NCI-H2107 treated with DMSO at 0.1 percent for 48 hours (cell line): ENCODE data around the gene MEIG1.
"Not testable (repeated sequence)": the region's sequence is repeated elsewhere in the genome, so short reads cannot be mapped to it uniquely, and the experiment has no call there.

ENCODE experiments used
- DNase-seq: peaks from one replicate; lab custom pipeline; 2025; ENCODE audit not compliant: unreplicated experiment; lab: John Stamatoyannopoulos, UW

MEIG1 gene, protein sequence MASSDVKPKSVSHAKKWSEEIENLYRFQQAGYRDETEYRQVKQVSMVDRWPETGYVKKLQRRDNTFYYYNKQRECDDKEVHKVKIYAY

DNA sequence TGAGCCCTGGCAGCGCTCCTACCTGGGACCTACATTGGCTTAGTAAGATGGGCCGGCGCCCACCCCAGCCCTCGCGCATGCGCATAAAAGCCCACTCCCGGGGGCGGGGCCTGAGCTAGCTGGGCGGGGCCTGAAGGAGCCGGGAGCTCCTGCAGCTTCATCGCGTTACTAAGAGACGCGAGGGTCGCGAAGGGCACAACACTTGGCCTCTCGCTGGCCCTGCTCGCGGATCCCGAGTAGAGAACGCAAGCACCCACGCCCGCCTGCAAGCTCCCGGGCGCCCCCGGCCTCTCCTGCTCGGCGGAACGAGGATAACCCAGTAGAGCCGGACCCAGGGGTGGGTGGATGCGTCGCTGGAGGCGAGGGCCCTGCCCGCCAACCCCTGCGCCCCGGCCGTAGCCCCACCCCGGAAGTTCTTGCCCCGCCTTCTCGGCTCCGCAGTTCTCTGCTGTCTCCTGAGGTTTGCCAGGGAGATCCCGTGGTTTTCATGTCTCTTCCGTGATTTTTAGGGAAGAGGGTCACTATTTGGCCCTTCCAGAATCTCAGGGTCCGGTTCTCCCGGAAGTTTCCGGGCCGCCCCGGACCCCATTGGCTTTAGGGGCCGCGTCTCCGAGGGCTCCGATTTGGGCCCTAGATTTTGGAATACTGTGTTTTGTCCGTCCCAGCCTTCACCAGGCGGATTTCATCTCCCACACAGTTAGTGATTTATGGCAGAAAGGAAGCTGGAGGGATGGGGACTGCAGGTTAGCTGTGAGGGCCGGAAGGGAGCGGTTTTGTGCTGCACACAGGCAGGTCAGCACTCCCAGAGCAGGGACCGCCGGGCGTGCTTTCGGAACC lies at the start of gene MEIG1:
Gene MEIG1 (plus strand): TSS at position 168 of the 837 bp plus-strand sequence. CDS start 7,081 bp downstream, outside the sequence.
- DNase-seq, result peak; percentile 83

DNA sequence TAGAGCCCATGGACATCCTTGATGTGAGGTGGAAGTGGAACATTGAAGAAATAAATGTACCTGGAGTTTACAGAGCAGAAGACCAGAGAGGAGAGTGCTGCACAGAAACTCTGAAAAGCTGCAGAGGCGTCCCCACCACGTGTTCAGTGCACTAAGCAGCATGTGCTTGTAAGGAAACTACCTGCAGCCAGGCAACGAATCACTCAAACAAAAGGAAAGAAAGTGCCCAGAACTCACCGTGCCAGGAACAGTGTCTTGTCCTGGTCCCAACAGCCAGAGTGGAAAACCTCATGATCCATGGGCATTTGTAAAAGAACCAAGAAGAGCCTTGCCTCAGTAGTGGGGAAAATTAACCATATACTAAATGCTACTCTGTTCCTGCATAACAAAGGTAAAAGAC lies 48.2 kb upstream of the MEIG1 start:
- DNase-seq, result no peak

DNA sequence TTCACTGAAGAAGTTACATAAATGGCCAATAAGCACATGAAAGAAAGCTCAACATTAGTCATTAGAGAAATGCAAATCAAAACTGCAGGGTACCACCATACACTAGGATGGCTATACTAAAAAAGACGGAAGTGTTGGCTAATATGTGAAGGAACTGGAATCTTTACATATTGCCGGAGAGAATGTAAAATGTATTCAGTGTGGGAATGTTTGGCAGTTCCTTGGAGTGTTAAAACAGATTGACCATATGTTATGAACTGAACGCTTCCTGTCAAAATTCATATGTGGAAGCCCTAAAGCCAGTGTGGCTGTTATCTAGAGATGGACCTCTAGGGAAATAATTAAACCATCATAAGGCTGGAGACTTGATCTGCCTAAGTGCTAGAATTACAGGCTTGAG lies 47.4 kb upstream of the MEIG1 start:
- no peak for DNase-seq

DNA sequence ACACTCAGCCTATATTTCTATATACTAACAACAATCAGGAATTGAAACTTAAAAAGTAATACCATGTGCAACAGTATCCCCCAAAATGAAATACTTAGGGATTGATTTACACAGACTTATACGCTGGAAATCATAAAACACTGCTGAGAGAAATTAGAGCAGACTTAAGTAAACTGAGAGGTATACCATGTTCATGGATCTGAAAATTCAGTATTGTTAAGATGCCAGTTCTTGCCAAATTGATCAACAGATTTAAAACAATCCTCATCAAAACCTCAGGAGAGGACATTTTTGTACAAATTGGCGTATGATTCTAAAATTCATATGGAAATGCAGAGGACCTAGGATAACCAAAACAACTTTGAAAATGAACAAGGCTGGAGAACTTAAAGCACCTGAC lies 42.6 kb upstream of the MEIG1 start:
- DNase-seq, result no peak

DNA sequence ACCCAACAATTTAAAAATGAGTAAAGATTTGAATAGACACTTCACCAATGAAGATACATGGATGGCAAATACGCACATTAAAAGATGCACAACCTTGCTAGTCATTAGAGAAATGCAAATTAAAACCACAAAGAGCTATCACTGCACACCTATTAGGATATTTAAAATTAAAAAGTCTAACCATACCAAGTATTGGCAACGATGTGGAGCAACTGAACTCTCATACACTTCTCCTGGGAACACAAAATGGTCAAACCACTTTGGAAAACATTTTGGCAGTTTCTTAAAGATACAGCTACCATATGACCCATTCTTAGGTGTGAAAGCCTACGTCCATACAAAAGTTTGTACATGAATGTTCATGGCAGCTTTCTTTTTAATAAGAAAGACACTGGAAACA lies 41.4 kb upstream of the MEIG1 start:
- no peak for DNase-seq

DNA sequence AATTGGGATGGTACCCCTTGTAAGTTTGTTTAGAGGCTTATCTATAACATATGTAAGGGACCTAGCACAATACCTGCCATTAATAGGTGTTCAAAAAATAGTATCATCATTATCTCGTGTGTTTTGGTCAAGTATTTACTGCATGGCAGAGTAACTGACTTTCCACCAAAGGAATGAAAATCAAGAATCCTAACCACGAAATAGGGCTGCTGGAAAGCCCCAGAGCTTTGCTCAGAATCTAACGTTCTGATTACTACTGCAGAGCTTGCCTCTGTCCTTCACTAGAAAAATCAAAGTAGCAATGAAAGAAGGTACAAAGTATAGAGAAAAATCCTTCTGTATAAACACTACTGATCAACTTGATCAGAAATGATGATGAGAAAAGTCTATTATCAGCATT lies 40.2 kb upstream of the MEIG1 start:
- no peak for DNase-seq

DNA sequence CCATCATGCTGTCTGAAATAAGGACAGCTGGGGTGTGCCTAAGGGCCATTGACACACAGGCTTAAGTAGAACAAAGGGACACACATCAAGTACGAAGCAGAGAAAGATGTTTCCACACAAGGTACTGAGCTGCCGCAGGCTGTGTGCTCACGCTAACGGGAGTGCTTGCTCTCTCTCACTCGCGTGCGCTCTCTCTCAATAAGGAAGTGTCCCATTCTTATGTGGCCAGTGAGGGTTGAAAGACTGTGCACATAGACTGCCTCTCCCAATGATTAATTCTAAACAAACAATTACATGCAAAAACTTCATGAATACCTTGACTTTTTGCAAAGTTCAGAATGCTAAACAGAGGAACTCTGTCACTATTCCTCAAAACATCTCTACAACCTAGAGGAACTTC lies 35.2 kb upstream of the MEIG1 start:
- no peak for DNase-seq

DNA sequence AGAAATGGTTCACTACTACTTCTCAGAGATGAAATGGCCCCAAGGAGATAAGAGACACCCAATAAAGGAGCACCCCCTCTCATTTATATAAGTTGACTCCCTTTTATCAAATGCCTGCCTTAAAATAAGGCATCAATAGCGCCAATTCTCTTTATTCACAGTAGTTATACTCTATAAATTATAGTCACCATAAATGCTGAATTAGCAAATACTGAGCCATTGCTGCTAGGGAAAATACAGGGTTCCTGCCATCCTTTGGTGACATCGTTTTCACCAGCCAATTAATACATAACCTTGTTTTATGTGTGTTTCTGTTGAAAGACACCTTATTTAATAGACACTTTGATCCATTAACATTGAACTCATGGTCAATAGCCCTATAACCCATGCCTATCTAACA lies 33.9 kb upstream of the MEIG1 start:
- no peak for DNase-seq

DNA sequence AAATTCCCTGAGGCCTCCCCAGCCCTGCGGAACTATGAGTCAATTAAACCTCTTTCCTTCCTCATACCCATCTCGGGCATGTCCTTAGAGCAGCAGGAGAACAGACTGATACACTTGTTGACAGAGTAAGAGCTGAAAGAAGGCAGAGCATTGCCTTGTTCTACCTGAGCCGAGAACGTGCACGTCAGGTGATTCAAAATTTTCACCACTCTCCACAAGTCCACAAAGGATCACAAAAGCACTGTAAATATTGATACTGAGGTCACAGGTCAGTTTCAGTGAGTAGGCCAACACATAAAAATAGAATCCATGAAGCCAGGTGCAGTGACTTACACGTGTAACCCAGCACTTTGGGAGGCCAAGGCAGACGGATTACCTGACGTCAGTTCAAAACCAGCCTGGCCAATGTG lies 33.1 kb upstream of the MEIG1 start:
- no peak for DNase-seq

DNA sequence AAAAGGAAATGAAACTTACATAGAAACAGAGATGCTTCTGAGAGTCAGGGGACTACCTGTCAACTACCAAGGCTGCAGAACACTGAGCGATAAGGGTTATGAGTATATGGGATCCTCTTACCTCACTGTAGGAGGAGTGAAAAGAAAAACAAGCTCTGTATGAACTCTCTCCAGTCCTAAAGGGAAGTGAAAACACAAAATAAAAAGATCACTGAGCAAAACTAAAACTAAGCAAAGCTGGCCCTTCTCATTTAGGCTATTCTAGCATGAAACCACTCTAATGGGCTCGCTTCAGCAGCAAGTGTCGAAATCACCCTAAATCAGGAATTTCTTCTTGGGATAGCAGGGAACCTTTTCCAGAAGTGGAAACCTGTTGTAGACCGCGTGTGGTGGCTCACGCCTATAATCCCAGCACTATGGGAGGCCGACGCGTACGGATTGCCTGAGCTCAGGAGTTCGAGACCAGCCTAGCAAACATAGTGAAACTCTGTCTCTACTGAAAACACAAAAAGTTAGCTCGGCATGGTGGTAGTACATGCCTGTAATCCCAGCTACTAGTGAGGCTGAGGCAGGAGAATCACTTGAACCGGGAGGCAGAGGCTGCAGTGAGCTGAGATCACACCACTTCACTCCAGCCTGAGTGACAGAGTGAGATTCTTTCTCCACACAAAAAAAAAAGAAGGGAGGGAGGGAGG lies 32.3 kb upstream of the MEIG1 start:
- DNase-seq, result no peak

DNA sequence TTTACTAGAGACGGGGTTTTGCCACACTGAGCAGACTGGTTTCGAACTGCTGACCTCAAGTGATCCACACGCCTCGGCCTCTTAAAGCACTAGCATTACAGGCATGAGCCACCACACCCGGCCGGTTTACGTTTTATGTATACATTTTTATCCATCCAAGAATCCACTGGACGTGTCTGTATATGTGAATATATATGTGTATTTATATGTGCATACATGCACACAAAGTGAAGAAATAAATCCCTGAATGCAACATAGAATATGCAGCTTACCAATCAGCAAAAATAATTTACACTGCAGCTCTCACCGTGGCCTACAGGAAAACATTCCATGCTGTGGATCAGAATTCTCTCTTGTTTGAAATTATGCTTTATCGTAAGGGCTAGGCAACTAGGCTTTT lies 28.6 kb upstream of the MEIG1 start:
- DNase-seq, result no peak

DNA sequence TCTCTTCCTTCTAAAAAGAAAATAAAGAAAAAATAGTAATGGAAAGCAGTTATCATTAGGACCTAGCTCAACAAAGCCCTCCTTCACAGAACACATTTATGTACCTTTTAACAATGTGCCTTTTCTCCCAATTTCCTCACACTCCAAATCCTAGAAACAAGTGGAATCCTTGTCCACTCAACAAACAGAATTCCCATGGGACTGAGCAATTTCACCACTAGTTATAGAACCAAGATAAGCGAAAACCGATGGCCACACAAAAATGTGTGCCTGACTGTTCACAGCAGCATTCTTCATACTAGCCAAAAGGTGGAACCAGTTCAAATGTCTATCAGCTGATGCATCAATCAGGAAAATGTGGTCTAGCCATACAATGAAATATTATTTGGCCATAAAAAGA lies 22.6 kb upstream of the MEIG1 start:
- DNase-seq, result no peak

DNA sequence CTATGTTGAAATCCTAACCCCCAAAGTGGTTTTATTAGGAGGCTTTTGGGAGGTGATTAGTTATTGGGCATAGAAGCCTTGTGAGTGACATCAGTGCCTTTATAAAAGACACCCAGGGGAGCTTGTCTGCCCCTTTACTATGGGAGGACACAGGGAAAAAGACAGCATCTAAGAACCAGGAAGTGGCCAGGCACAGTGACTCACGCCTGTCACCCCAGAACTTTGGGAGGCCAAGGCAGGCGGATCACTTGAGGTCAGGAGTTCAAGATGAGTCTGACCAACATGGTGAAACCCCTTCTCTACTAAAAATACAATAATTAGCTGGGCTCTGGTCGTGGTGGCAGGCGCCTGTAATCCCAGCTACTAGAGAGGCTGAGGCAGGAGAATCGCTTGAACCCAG lies 20.2 kb upstream of the MEIG1 start:
- not testable (repeated sequence) for DNase-seq

DNA sequence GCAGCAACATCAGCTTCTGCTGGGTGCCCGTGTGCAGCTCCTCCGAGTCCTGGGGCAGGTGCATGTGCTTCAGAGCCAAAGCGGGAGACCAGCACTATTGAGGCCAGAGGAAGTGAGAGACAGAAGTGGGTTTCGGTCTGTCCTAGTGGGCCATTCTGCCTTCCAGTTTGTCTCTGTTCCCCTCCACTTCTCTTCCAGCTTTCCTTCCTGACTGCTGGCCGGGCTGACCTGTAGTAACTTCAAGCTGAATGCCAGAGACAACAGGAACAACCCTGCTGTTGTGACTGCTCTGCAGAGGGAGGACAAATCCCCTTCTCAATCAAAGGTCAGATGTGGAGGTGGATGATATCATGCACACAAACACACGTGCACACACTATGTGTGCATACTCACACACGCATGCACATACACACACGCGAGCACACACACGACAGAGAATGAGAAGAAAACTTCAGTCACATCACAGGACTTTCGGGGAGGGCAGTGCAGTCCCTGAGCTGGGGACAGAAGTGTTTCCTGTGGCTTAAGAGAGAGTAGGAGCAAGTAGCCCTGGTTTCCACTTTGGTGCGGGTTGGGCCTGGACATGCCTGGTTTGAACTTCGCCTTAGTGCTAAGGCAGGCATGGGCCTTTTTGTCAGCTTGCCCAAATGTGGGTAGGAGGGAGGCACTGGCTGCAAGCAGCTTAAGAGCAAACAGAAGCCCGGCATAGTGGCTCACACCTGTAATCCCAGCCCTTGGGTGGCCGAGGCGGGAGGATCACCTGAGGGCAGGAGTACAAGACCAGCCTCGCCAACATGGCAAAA lies 16.8 kb upstream of the MEIG1 start:
- not testable (repeated sequence) for DNase-seq

DNA sequence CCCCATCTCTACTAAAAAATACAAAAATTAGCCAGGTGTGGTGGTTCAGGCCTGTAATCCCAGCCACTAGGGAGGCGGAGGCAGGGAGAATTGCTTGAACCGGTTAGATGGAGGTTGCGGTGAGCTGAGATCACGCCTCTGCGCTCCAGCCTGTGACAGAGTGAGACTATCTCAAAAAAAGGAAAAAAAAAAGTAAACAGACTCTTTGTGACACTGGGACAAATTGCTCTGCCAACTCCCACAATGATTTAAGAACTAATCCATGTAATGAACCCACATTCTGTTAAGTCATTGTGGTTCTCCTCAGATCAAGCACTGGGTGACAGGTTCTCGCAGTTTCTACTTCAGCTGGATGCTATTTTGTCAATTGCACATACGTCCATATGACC lies 16.2 kb upstream of the MEIG1 start:
- not testable (repeated sequence) for DNase-seq

DNA sequence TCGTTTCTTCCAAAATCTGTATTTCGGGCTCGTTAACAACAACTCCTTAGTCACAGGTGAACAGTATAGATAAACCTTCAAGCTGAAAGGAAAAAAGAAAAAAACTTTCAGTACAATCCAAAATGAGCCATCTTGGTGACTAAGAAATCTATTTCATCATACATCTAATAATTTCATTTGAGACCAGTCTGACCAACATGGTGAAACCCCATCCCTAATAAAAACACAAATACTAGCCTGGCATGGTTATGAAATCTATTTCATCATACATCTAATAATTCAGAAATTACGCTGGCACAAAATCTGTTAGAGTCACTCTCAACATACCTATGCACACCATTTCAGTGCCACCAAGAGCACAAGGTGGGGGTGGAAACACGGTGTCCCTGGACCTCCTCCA lies 14.1 kb upstream of the MEIG1 start:
- no peak for DNase-seq

DNA sequence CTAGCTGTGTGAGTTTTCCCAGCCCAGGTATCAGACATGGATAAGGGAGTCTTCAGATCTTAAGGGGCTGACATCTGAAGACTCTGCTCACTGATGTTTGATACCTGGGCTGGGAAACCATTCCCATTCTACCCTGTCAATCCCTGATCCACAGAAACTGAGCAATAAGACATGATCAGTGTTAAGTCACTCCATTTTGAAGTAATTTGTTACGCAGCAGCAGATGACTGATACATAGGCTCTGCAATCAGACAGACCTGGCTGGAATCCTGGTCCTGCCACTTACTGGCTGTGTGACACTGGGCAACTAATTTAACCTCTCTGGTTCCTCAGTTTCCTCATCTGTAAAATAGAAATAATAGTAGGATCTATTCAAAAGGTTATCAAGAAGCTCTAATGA lies 11.9 kb upstream of the MEIG1 start:
- DNase-seq, result no peak

DNA sequence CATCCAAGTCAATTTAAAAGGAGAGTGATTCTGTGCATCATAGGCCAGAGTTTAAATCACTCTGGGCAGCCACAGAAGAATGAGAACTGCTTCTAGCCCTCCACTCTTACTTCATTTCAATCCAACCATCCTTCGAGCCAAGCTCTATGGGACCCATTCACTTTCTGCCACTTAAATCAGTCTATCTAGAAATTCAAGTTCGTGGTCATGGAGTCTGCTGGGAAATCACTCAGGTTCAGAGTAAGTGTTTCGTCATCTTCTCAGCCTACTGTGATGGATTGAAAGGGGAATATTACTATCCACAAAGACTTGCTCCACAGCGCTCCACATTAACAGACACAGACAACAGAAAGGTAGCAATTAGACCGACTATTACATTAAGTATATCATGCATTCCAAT lies 9.9 kb upstream of the MEIG1 start:
- no peak for DNase-seq

DNA sequence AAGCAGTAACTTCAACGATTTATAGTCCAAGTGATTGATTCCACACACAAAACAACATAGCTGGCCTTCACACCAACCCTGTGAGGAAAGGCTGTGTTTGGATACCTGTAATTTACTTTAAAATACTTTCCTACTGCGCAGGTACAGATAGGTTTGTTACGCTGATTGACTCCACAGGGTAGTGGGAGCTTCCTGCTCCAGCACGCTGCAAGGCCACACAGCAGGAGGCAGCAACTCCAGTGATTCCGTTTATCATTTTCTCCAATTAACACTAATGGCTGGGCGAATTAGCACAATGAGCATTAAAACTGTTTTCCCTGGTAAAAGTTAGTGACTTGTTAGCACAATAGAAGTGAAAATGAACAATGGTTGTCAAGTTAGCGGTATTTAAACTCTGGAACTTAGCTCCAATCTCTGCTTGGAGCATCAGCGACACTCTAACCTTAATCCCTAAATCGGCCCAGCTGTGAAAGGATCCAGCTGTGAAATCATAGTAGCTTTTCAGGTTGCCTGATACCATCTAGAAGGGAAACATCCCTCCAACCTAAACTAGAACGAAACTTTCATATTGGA lies 6.3 kb upstream of the MEIG1 start:
- DNase-seq, result no peak

DNA sequence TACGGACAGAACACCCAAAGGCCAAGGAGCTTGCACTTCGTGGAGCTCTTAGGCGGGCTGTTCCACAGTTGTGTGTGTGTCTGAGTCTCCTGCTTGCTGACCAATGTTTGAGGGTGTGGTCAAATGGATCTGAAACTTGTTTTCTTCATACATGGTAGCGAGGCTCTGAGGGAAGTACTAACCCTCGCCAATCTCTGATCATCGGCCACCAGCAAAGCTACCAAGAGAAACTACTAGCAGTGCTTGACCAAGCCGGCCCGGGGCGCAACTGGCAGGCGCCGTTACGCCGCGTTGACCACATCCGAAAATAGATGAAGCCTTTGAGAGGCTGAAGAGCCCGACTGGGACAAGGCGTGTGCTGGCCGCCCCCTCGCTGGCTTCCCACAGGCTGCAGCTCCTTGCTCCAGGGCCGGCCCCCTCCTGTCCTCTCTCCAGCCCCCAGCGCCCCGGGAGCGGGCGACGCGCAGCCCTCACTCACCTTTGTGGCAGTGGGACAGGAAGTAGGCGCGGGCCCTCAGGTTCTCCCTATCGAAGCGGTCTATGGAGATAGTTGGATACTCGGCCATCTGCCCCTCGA lies 5.7 kb upstream of the MEIG1 start:
- DNase-seq, result no peak
